Duodenal mucosa (tissue), 2 donors: ENCODE data around the gene PTPRF.

ENCODE experiments used
- H3K27ac ChIP-seq: one replicate; pipeline ENCODE4 v1.7.0; 2013; ENCODE audit warnings: low read depth, low read length
- H3K27me3 ChIP-seq, 2 donors: one replicate each; pipeline ENCODE4 v1.7.0; 2013; ENCODE audit warnings: low read length in 2 of 2, control low read depth in 1 of 2; ENCODE audit not compliant: insufficient read depth in 2 of 2, control insufficient read depth in 1 of 2
- H3K36me3 ChIP-seq, 2 donors: one replicate each; pipeline ENCODE4 v1.7.0; 2013; ENCODE audit warnings: low read length in 2 of 2, control low read depth in 1 of 2; ENCODE audit not compliant: insufficient read depth in 2 of 2, control insufficient read depth in 1 of 2
- H3K4me1 ChIP-seq, 2 donors: one replicate each; pipeline ENCODE4 v1.7.0; 2013; ENCODE audit warnings: low read length in 2 of 2, control low read depth in 1 of 2; ENCODE audit not compliant: insufficient read depth in 2 of 2, control insufficient read depth in 1 of 2
- H3K4me3 ChIP-seq, 2 donors: one replicate each; pipeline ENCODE4 v1.7.0; 2013; ENCODE audit warnings: low read length in 2 of 2, low read depth in 1 of 2
- H3K9ac ChIP-seq, 2 donors: one replicate each; pipeline ENCODE4 v1.7.0; 2013; ENCODE audit warnings: low read length in 2 of 2, low read depth in 1 of 2
- H3K9me3 ChIP-seq, 2 donors: one replicate each; pipeline ENCODE4 v1.7.0; 2013; ENCODE audit warnings: low read length in 2 of 2, control low read depth in 1 of 2; ENCODE audit not compliant: control insufficient read depth in 1 of 2

The PTPRF gene

DNA sequence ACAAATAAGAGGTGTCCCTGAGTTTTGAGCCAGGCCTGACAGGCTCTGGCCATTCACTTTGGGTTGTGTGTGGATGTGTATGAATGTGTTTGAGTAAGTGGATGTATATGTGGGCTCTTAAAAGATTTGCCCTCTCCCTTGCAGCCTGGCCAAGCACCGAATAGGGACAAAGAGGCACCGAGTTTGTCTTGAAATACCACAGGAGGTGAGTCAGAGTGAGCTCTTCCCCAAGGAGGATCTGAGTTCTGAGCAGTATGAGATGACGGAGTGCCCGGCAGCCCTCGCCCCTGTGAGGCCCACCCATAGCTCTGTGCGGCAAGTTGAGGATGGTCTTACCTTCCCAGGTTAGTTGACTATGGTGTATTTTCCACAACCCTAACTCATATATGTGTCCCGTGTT lies 138.3 kb downstream of the PTPRF start:
- no peaks in the 10 kb centered on the region for H3K9me3 ChIP-seq
- H3K36me3 ChIP-seq: peaks cover 59 to 95% of the 10 kb centered on the region in 2 donors
- no peaks in the 10 kb centered on the region for H3K4me1 ChIP-seq
- no peak overlapping the region for H3K27ac ChIP-seq
- no peaks in the 10 kb centered on the region for H3K27me3 ChIP-seq
- H3K9ac ChIP-seq: no peak overlapping the region
- H3K4me3 ChIP-seq: no peak overlapping the region

DNA sequence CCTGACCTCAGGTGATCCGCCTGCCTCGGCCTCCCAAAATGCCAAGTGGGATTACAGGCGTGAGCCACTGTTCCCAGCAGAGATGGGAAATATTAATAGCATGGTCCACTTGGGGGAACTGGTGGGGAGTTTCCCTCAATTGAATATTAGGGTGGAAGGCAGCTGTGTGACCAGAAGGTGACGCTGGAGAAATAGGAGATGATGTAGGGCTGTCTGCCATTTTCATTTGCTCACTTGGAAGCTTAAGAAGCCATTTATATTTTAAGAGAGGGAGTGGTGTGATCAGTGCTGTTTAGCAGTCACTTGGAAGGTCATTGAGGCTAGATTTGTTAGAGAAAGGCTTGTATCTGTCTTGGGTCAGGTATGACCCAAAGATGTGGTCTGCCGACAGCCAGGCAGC lies 139.2 kb downstream of the PTPRF start:
- Histone ChIP-seq H3K27me3 (no peaks in the 10 kb centered on the region), H3K36me3 (peaks cover 60 to 92% of the 10 kb centered on the region in 2 donors), H3K27ac (no peak overlapping the region)

DNA sequence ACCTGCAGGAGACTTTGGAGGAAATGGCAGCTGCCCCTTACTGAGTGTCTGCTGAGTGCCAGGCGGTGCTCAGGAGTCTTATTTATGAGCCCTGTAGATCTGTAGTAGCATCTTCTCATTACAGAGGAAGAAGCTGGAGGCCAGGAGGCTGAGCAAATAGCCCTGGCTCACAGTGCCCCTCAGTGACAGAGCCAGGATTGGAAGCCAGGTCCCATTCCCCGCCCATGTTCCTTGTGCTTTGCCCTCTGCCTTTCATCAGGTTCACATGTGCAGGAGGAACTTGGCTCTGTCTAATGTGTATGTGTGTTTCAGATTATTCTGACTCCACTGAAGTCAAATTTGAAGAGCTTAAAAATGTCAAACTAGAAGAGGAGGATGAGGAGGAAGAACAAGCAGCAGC lies 140.5 kb downstream of the PTPRF start:
- H3K27ac ChIP-seq: no peak overlapping the region
- H3K4me3 ChIP-seq: no peak overlapping the region
- H3K9me3 ChIP-seq: no peaks in the 10 kb centered on the region
- H3K4me1 ChIP-seq: no peaks in the 10 kb centered on the region
- H3K27me3 ChIP-seq: no peaks in the 10 kb centered on the region
- no peak overlapping the region for H3K9ac ChIP-seq
- H3K36me3 ChIP-seq: peaks cover 57 to 90% of the 10 kb centered on the region in 2 donors

More for the DNA sequence above, 139.2 kb downstream of the PTPRF start:
- Histone ChIP-seq H3K4me3 (no peak overlapping the region), H3K9me3 (no peaks in the 10 kb centered on the region), H3K9ac (no peak overlapping the region), H3K4me1 (no peaks in the 10 kb centered on the region)

DNA sequence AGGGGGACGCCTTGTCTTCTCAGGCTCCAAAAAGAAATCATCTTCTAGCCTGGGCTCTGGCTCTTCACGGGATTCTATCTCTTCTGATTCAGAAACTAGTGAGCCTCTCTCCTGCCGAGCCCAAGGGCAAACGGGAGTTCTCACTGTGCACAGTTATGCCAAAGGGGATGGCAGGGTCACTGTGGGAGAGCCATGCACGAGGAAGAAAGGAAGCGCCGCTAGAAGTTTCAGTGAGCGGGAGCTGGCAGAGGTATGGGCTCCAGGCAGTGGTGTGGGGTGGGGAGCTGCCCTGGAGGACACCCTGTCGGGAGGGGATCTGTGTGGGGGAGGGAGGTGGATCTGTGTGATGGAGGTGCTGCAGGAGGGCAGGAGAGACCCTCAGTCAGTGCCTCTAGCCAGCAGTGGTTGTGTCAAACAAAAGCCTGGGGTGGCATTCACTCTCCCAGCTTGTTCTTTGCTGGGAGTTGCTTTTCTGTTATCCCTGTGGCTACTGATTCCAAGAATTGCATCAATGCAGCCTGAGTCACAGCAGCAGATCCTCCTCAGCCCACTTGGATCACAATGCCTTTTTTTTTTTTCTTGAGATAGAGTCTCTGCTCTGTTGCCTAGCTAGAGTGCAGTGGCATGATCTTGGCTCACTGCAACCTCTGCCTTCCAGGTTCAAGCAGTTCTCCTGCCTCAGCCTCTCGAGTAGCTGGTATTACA lies 141.1 kb downstream of the PTPRF start:
- Histone ChIP-seq H3K27ac (no peak overlapping the region), H3K9me3 (no peaks in the 10 kb centered on the region), H3K4me1 (no peaks in the 10 kb centered on the region), H3K4me3 (no peak overlapping the region), H3K9ac (no peak overlapping the region), H3K27me3 (no peaks in the 10 kb centered on the region), H3K36me3 (peaks cover 52 to 87% of the 10 kb centered on the region in 2 donors)

DNA sequence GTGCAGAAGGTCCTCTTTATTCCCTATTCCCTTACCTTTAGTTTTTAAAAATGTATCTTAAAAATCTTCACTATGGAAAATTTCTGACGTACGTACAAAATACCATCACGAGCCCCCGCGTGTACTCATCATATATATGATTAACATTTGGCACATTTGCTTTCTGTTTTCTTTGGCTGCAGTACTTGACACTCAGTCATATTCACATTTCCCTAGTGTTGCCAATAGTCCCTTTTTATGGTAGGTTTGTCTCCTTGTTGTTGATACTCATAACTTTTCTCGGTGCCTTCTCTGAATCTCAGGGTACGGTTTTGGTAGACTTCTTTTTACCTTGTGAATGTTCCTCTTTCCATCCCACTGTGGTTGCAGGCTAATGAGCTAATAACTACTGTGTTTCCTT lies 142.6 kb downstream of the PTPRF start:
- no peaks in the 10 kb centered on the region for H3K4me1 ChIP-seq
- no peak overlapping the region for H3K27ac ChIP-seq
- no peak overlapping the region for H3K9ac ChIP-seq
- H3K9me3 ChIP-seq: no peaks in the 10 kb centered on the region
- H3K27me3 ChIP-seq: no peaks in the 10 kb centered on the region
- no peak overlapping the region for H3K4me3 ChIP-seq
- peaks cover 42 to 82% of the 10 kb centered on the region in 2 donors for H3K36me3 ChIP-seq
